Epithelial cell of alveolus of lung (primary cell): ENCODE measurements around the gene RPL26. TPM values are rescaled to one million over a fixed set of nuclear protein-coding genes. Genes with fewer than 3 reads are reported as not detected.

ENCODE experiments used
- total RNA-seq: library from RNA; depleted of rRNA; stranded (reverse); fragments of >200 nt; gene quantifications from 2 replicates; pipeline ENCODE4 v1.2.1, GENCODE V29; 2015

Gene RPL26
- total RNA-seq, result 3,504 and 6,849 TPM in 2 replicates

DNA sequence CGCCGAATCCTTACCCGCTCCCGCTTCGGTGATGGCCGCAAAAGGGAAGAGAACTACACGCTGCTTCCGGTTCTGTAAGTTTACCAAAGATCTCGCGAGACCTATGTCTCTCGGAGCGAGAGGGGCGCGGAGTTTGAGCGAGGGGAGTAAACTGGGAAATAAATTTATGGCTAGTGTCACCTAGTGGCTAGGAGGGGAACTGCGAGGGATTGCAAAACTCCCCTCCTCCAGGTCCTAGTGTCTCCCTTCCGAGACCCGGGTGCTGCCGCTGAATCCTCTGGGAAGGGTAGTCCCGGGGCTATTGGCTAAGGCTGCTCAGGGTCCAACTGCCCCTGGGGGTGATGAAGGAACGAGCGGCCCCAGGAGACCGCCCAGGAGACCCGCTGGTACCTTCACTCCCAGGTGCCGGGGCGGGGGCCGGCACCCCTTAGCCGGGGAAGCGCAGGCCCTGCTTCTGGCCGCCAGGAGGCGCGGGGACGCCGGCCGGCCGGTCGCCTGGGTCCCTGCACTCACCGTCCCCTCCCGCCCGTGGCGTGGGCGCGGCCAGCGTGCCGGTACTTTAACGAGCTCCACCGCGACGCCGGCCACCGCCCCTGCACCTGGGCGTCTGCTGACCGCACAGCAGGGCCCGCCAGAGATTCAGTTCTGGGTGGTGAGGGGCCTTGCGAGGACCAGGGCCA is at the start of gene RPL26:
Gene RPL26, minus strand, starts transcription at position 51 of the 680 bp plus-strand sequence. CDS start 883 bp downstream, outside the sequence.

GRCh38 chr17:8397636-8398035 is 14.6 kb upstream of the RPL26 start, which contains the start of gene RNF222:
Gene RNF222, minus strand, starts transcription at chr17:8397827. Its CDS starts 4,366 bp downstream, at chr17:8393461.

DNA sequence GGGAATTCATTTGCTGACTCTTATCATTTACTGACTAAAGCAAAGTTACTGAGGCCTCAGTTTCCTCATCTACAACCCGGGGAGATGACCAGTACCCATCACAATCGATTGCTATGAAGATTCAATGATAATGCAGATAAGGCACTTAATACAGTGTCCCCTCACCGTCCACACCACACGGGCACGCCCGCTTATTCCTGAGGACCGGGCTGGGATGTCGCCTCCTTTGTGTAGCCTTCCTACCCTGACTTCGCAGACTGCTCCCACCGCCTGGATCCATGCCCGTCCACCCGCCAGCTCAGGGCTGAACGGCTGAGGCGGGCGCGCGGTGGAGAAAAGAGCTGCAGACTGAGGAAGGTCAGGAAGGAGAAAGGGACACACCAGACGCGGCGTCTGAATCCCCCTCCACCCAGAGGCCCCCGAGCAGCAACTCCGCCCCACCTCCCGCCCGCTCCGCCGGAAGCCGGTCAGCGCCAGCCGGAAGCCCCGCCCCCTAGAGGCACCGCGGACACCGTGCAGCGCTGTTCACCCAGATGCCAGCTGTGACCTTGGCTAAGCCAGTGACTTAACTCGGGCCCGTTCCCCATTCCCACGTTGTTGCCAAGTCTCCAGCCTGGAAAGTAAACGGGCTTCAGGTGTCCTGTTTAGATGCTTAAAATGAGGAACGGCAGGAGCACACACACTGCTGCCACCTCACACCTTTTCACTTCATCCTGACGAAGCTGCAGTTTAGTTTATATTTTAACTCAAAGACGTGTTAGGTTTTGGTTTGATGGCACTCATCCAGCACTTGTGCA is 6.5 kb downstream of the RPL26 start, which contains the start of gene KRABD2:
Gene KRABD2, minus strand, starts transcription at position 434 of the 797 bp plus-strand sequence.

DNA sequence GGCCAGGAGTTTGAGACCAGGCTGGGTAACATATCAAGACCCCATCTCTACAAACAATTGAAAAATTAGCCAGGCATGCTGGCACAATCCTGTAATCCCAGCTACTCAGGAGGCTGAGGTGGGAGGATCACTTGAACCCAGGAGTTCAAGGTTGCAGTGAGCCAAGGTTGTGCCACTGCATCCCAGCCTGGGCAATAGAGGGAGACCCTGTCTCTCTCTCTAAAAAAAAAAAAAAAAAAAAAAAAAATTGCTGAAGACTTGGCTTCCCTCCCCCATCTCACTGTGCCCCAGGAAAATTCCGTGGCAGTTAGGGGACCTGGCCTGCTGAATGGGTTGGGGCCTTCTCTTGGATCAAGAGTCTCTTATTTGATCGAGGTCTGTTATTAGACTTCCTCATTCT is 43.5 kb downstream of the RPL26 start, which contains the start of gene ODF4:
Gene ODF4, plus strand, starts transcription at position 301 of the 400 bp plus-strand sequence. CDS start 212 bp downstream, outside the sequence.

Other genes with a start within 250 kb of the RPL26 start
- gene PER1, start 230.8 kb downstream of the RPL26 start, total RNA-seq, result 30.0 and 78.6 TPM in 2 replicates
- 4.0 and 22.9 TPM in 2 replicates for gene VAMP2, start 220.2 kb downstream of the RPL26 start, total RNA-seq
- 42.5 and 58.7 TPM in 2 replicates for gene TMEM107, start 206.8 kb downstream of the RPL26 start, total RNA-seq
- gene BORCS6, start 193.0 kb downstream of the RPL26 start, total RNA-seq, result 11.3 and 12.2 TPM in 2 replicates
- 23.6 and 53.7 TPM in 2 replicates for gene AURKB, start 172.6 kb downstream of the RPL26 start, total RNA-seq
- gene CTC1, start 135.1 kb downstream of the RPL26 start, total RNA-seq, result 8.8 and 11.4 TPM in 2 replicates
- 17.1 and 45.5 TPM in 2 replicates for gene PFAS, start 133.9 kb downstream of the RPL26 start, total RNA-seq
- 18.1 and 19.7 TPM in 2 replicates for gene RANGRF, start 94.5 kb downstream of the RPL26 start, total RNA-seq
- gene SLC25A35, start 87.8 kb downstream of the RPL26 start, total RNA-seq, result 0.91 and 1.4 TPM in 2 replicates
- 0.48 and 2.3 TPM in 2 replicates for gene ARHGEF15, start 73.0 kb downstream of the RPL26 start, total RNA-seq
- gene ODF4, start 43.4 kb downstream of the RPL26 start, total RNA-seq, result not detected in 2 replicates
- not detected in 2 replicates for gene RNF222, start 14.6 kb upstream of the RPL26 start, total RNA-seq
- gene NDEL1, start 52.7 kb upstream of the RPL26 start, total RNA-seq, result 48.0 and 55.3 TPM in 2 replicates
- gene MYH10, start 247.5 kb upstream of the RPL26 start, total RNA-seq, result 43.0 and 62.6 TPM in 2 replicates